Mesothelial cell of epicardium (in vitro differentiated cells): ENCODE data around the gene VSIG10L2. TPM values are rescaled to one million over a fixed set of nuclear protein-coding genes. Genes with fewer than 3 reads are reported as not detected.
A peak's percentile ranks its signal among the peaks of the same experiment; 100 is the strongest.

Experiments used
- DNase-seq, 2 experiments: peaks; one replicate each; pipeline ENCODE4 v3.0.0; 2021; ENCODE audit warnings: low spot score in 2 of 2; ENCODE audit not compliant: unreplicated experiment in 2 of 2
- H3K27ac Mint-ChIP-seq: 2 replicates; pipeline ENCODE4 v1.8.0; 2021; ENCODE audit warnings: mixed read lengths
- H3K27me3 Mint-ChIP-seq: 2 replicates; pipeline ENCODE4 v1.8.0; 2021; ENCODE audit warnings: low read depth, mixed read lengths
- H3K36me3 Mint-ChIP-seq: 2 replicates; pipeline ENCODE4 v1.8.0; 2021; ENCODE audit warnings: mixed read lengths
- H3K4me1 Mint-ChIP-seq: 2 replicates; pipeline ENCODE4 v1.8.0; 2021; ENCODE audit warnings: mixed read lengths
- H3K4me3 Mint-ChIP-seq: 2 replicates; pipeline ENCODE4 v1.8.0; 2021; ENCODE audit warnings: mild to moderate bottlenecking, moderate library complexity, mixed read lengths
- H3K9me3 Mint-ChIP-seq: 2 replicates; pipeline ENCODE4 v1.8.0; 2021; ENCODE audit warnings: mixed read lengths
- total RNA-seq: library from RNA; stranded (reverse); gene quantifications from 3 replicates; pipeline ENCODE4 v1.2.1, GENCODE V29; 2021
- TF ChIP-seq, protein P1 (sequence below): fragments of 200-600 bp; sonication (generic); IDR thresholded peaks from one replicate; pipeline ENCODE4 v1.5.0; 2021; ENCODE audit warnings: antibody characterized with exemption; ENCODE audit not compliant: unreplicated experiment

The VSIG10L2 gene
- total RNA-seq, 1 donor from 2014 or later = not detected

DNA sequence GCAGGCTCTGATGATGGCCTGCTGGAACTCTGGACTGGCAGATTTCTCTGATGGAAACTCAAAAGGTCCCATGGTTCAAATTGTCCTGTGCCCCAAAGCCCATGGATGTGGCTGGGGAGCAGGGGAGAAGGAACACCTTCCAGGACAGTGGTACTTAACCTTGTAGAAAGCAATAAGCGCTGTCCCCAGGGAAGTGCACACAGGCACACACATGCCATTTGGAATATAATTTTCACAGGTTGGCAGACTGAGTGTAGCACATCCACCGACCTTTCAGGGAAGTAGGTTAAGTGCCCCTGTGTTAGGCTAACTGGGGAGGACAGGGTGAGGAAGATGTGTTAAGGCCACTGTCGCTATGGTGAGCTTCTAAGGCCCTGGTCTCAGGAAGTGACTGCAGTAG is 23.7 kb upstream of the VSIG10L2 start:
- TF ChIP-seq, protein P1, sequence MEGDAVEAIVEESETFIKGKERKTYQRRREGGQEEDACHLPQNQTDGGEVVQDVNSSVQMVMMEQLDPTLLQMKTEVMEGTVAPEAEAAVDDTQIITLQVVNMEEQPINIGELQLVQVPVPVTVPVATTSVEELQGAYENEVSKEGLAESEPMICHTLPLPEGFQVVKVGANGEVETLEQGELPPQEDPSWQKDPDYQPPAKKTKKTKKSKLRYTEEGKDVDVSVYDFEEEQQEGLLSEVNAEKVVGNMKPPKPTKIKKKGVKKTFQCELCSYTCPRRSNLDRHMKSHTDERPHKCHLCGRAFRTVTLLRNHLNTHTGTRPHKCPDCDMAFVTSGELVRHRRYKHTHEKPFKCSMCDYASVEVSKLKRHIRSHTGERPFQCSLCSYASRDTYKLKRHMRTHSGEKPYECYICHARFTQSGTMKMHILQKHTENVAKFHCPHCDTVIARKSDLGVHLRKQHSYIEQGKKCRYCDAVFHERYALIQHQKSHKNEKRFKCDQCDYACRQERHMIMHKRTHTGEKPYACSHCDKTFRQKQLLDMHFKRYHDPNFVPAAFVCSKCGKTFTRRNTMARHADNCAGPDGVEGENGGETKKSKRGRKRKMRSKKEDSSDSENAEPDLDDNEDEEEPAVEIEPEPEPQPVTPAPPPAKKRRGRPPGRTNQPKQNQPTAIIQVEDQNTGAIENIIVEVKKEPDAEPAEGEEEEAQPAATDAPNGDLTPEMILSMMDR = no peak
- Mint-ChIP-seq H3K27ac (no peak overlapping the region), H3K36me3 (no peaks in the 10 kb centered on the region), H3K27me3 (peaks cover 22% of the 10 kb centered on the region), H3K4me3 (no peak overlapping the region), H3K4me1 (peaks cover 21% of the 10 kb centered on the region), H3K9me3 (no peaks in the 10 kb centered on the region)
- no peak for DNase-seq

DNA sequence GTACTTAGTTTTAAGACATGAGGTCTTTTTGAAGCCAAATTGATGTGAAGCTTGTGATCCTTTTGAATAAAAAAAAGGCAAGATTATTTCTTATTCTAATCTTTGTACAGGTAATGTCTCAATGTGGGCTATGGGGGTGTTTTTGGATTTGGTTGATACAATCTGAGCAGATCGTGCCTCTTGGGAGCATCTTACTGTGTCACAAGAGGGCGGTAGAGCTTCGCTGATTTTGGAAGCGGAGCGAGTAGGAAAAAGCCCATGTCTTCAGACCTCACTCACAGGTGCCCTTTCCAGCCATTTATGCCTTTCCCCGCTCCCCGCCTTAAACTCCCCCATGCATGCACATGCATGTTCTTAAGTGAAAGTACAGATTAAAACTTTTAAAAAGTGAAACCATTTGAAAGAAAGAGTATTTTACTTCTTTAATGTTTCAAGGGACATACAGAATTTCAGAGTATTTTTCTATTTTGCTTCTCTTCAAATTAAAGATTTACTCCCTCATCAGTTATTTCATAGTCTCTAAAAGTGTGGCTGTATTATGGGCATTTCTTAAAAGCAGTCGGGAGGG is 22.7 kb upstream of the VSIG10L2 start:
- H3K27me3 Mint-ChIP-seq = peaks cover 17% of the 10 kb centered on the region
- H3K36me3 Mint-ChIP-seq = no peaks in the 10 kb centered on the region
- DNase-seq = peak in 1 of 2 experiments; percentile 72
- peaks cover 23% of the 10 kb centered on the region for H3K4me1 Mint-ChIP-seq
- H3K27ac Mint-ChIP-seq = no peak overlapping the region
- H3K9me3 Mint-ChIP-seq = no peaks in the 10 kb centered on the region
- TF ChIP-seq, protein P1 = peak; percentile 59
- no peak overlapping the region for H3K4me3 Mint-ChIP-seq

DNA sequence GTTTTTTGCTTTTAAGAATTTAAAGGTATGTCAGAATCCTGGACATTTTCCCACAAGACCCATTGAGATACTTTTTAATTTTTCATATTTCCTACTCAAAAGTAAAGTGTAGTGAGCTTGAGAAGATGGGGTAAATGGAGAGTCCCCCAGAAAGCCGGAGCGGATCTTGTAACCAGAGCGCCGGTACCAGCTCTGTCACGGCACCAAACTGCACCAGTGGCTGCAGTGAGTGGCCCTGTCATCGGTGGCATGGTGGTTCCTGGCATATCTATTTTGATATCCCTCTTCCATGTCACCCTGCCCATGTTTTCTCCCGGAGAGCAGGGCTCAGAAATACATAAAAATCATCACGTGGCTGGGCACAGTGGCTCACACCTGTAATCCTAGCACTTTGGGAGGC is 22.2 kb upstream of the VSIG10L2 start:
- Mint-ChIP-seq H3K4me3 (no peak overlapping the region), H3K27me3 (peaks cover 11% of the 10 kb centered on the region), H3K27ac (no peak overlapping the region), H3K36me3 (no peaks in the 10 kb centered on the region), H3K4me1 (peaks cover 23% of the 10 kb centered on the region), H3K9me3 (no peaks in the 10 kb centered on the region)
- TF ChIP-seq, protein P1 = no peak
- DNase-seq = no peak

DNA sequence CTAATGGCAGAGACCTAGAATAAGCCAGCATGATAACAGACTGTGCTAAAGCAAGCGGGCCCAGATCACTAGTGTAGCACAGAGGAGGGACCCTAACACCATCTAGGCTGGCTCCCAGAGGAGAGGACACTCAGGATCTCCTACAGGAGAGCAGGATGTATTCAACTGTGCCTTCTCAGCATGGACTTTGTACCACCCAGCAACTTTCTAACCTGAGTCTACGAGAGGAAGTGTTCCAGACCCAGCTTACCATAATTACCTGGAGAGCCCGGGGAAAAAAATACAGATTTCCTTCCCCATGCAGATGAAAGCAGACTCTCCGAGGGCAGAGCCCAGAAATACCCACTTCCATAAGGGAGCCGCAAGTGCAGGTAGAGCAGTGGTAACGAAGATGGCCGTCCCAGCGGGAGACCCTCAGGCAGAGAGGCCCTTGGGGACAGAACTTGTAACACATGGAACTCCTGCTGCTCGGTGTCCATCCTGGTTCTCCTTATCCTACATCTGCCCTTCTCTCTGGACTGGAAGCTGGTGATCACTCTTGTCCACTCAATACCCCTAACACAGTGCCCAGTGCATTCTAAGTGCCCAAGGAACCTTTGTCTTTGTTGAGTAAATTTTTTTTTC is 21.3 kb upstream of the VSIG10L2 start:
- no peaks in the 10 kb centered on the region for H3K9me3 Mint-ChIP-seq
- H3K27me3 Mint-ChIP-seq = peaks cover 3% of the 10 kb centered on the region
- H3K27ac Mint-ChIP-seq = no peak overlapping the region
- TF ChIP-seq, protein P1 = no peak
- DNase-seq = no peak
- no peak overlapping the region for H3K4me3 Mint-ChIP-seq
- peaks cover 23% of the 10 kb centered on the region for H3K4me1 Mint-ChIP-seq
- no peaks in the 10 kb centered on the region for H3K36me3 Mint-ChIP-seq

DNA sequence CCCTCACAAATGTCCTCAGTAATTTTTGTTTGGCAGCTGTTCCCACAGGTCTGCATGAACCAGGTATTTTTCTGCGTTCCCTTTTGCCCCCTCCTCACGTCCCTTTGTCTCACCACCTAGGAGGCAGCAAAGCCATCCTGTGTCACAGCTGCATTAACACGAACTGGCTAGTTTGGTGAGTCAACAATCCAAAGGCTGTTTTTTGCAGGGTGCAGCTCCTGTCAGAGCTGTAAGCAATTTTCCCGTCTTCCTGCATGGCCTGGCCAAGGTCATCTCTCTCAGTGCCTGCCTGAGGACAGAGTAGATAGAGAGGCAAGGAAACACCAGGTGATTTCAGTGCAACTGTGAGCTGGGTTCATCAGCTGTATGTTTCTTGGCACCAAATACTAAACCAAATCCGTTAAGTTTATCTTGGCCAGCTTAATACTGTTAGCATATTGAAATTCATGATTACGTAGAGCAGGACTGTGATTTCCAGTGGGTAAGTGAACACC is 20.6 kb upstream of the VSIG10L2 start:
- Mint-ChIP-seq H3K4me3 (no peak overlapping the region), H3K27me3 (peaks cover 2% of the 10 kb centered on the region), H3K27ac (no peak overlapping the region), H3K36me3 (no peaks in the 10 kb centered on the region), H3K9me3 (no peaks in the 10 kb centered on the region), H3K4me1 (peaks cover 23% of the 10 kb centered on the region)
- DNase-seq = no peak
- TF ChIP-seq, protein P1 = no peak
